Ramos (cell line): ENCODE data around the gene ZNG1C.
"Not testable (repeated sequence)": the region's sequence is repeated elsewhere in the genome, so short reads cannot be mapped to it uniquely, and the experiment has no call there.

Experiments
- in situ Hi-C: fragments of 300-500 bp; cut with MboI; formaldehyde crosslinking; loops from one replicate; pipeline ENCODE4 v1.14.3; 2022; ENCODE audit warnings: low sequenced_read_pairs; ENCODE audit not compliant: unreplicated experiment

The ZNG1C gene

GRCh38 chr9:68241683-68242082 lies at the start of gene ZNG1C:
TSS of gene ZNG1C (plus strand) at chr9:68241983. CDS start at chr9:68242032, 49 bp downstream.
- in situ Hi-C loops: not testable (repeated sequence)

- in situ Hi-C loops: not testable (repeated sequence)
These were observed 654 bp downstream of the ZNG1C start for GRCh38 chr9:68242437-68242836.

- in situ Hi-C loops: not testable (repeated sequence)
These were observed 39.3 kb downstream of the ZNG1C start for GRCh38 chr9:68281041-68281440.

- in situ Hi-C loops: not testable (repeated sequence)
These were observed 60.8 kb downstream of the ZNG1C start, which contains the start of gene FOXD4L3 for GRCh38 chr9:68302567-68302966. TSS of gene FOXD4L3 (plus strand) at chr9:68302867. CDS start at chr9:68302952, 85 bp downstream.

- in situ Hi-C loops: not testable (repeated sequence)
These were observed 62.0 kb downstream of the ZNG1C start for GRCh38 chr9:68303771-68304170.

GRCh38 chr9:68304212-68304611 lies 62.4 kb downstream of the ZNG1C start:
- in situ Hi-C loops: not testable (repeated sequence)

- in situ Hi-C loops: not testable (repeated sequence)
These were observed 63.0 kb downstream of the ZNG1C start for GRCh38 chr9:68304777-68305176.

- in situ Hi-C loops: not testable (repeated sequence)
These were observed 64.0 kb downstream of the ZNG1C start for GRCh38 chr9:68305680-68306285.

- in situ Hi-C loops: not testable (repeated sequence)
These were observed 64.7 kb downstream of the ZNG1C start for GRCh38 chr9:68306391-68306964.

GRCh38 chr9:68307127-68307526 lies 65.3 kb downstream of the ZNG1C start:
- in situ Hi-C loops: not testable (repeated sequence)

GRCh38 chr9:68307654-68308053 lies 65.9 kb downstream of the ZNG1C start:
- in situ Hi-C loops: not testable (repeated sequence)

GRCh38 chr9:68311208-68311607 lies 69.4 kb downstream of the ZNG1C start:
- in situ Hi-C loops: not testable (repeated sequence)

- in situ Hi-C loops: not testable (repeated sequence)
These were observed 76.4 kb downstream of the ZNG1C start for GRCh38 chr9:68318209-68318608.

GRCh38 chr9:68323749-68324148 lies 82.0 kb downstream of the ZNG1C start:
- in situ Hi-C loops: not testable (repeated sequence)

GRCh38 chr9:68324518-68324917 lies 82.7 kb downstream of the ZNG1C start:
- in situ Hi-C loops: not testable (repeated sequence)

- in situ Hi-C loops: not testable (repeated sequence)
These were observed 87.3 kb downstream of the ZNG1C start for GRCh38 chr9:68329106-68329505.

GRCh38 chr9:68330531-68331173 lies 88.9 kb downstream of the ZNG1C start:
- in situ Hi-C loops: not testable (repeated sequence)

- in situ Hi-C loops: not testable (repeated sequence)
These were observed 90.3 kb downstream of the ZNG1C start for GRCh38 chr9:68332122-68332521.

GRCh38 chr9:68335935-68336334 lies 94.2 kb downstream of the ZNG1C start:
- in situ Hi-C loops: not testable (repeated sequence)

- in situ Hi-C loops: not testable (repeated sequence)
These were observed 95.0 kb downstream of the ZNG1C start for GRCh38 chr9:68336639-68337339.

GRCh38 chr9:68338000-68338399 lies 96.2 kb downstream of the ZNG1C start:
- in situ Hi-C loops: not testable (repeated sequence)
